HepG2 (cell line): ENCODE data around the gene PRKN. TPM values are rescaled to one million over a fixed set of nuclear protein-coding genes. Genes with fewer than 3 reads are reported as not detected.

ENCODE experiments used
- ATAC-seq: fragments of 200-7000 bp; cut with Tn5 transposase; 3 replicates; pipeline ENCODE4 v1.9.1; 2020; ENCODE audit warnings: mild to moderate bottlenecking, moderate library complexity
- BruUV-seq: library from RNA; stranded (reverse); fragments of 400-500 nt; replicated peaks from 2 replicates; lab custom pipeline; 2021; lab: Mats Ljungman, UMichigan
- CTCF ChIA-PET: fragments of 300-600 bp; formaldehyde crosslinking; extraction: SDS; loops from one replicate; lab custom pipeline; 2021; ENCODE audit warnings: low total read pairs, inconsistent platforms, low intra/inter-chr PET ratio; lab: Yijun Ruan, JAX
- POLR2A ChIA-PET: fragments of 350-600 bp; sonication (Branson Sonifier 250); formaldehyde crosslinking; loops from one replicate; lab custom pipeline; 2020; ENCODE audit warnings: antibody characterized with exemption, inconsistent platforms; lab: Yijun Ruan, JAX
- DNase-seq: peaks from one replicate; pipeline ENCODE4 v3.0.0-alpha.2; 2015; ENCODE audit warnings: low spot score
- FAIRE-seq: peaks from 3 replicates; lab custom pipeline; 2011; peaks lifted over from hg19 to GRCh38; lab: Jason Lieb, UNC
- H2AFZ ChIP-seq: one replicate; pipeline ENCODE4 v1.6.1; 2011; ENCODE audit warnings: low read length, inconsistent platforms
- H3K27ac ChIP-seq: fragments of 300-600 bp; 3 replicates; pipeline ENCODE4 v1.8.0; 2011; ENCODE audit warnings: mixed run types, mild to moderate bottlenecking, mixed read lengths, low read length, inconsistent platforms; ENCODE audit not compliant: insufficient read depth; ENCODE audit errors: extremely low read length
- H3K27me3 ChIP-seq, 2 experiments: fragments of 200-600 bp in 1 of 2; 2 replicates in 1 of 2; 3 replicates in 1 of 2; pipeline versions ENCODE4 v1.6.0 to v1.8.0; 2011; ENCODE audit warnings: low read length in 2 of 2, mild to moderate bottlenecking in 2 of 2, moderate library complexity in 2 of 2, inconsistent platforms in 1 of 2; ENCODE audit not compliant: insufficient read depth in 2 of 2, control insufficient read depth in 1 of 2
- H3K36me3 ChIP-seq, 2 experiments: fragments of 200-600 bp in 1 of 2; replicated peaks in 1 of 2; 2 replicates in 1 of 2; 3 replicates in 1 of 2; pipeline versions ENCODE4 v1.5.1 to v1.8.0; 2011; ENCODE audit warnings: low read length in 2 of 2, inconsistent platforms in 1 of 2; ENCODE audit not compliant: insufficient read depth in 2 of 2, control insufficient read depth in 1 of 2
- H3K4me1 ChIP-seq: 2 replicates; pipeline ENCODE4 v1.5.1; 2012; ENCODE audit warnings: low read length, inconsistent platforms; ENCODE audit not compliant: insufficient read depth
- H3K4me2 ChIP-seq: 2 replicates; pipeline ENCODE4 v1.6.0; 2011; ENCODE audit warnings: low read depth, low read length, inconsistent platforms
- H3K4me3 ChIP-seq, 3 experiments: fragments of 200-600 bp in 1 of 3; sonication (generic), shearing (Covaris generic) in 1 of 3; replicated peaks in 1 of 3; 2 replicates each; pipeline ENCODE4 v1.5.1; 2011 to 2016; ENCODE audit warnings: low read length in 3 of 3, inconsistent platforms in 2 of 3, low read depth in 2 of 3, mild to moderate bottlenecking in 2 of 3, control low read depth in 1 of 3, mixed read lengths in 1 of 3; ENCODE audit not compliant: insufficient read depth in 1 of 3
- H3K79me2 ChIP-seq: one replicate; pipeline ENCODE4 v1.6.1; 2011; ENCODE audit warnings: low read length, inconsistent platforms; ENCODE audit not compliant: insufficient read depth
- H3K9ac ChIP-seq: 2 replicates; pipeline ENCODE4 v1.6.0; 2011; ENCODE audit warnings: mild to moderate bottlenecking, low read depth, low read length, inconsistent platforms; ENCODE audit not compliant: insufficient read depth
- H3K9me3 ChIP-seq: 2 replicates; pipeline ENCODE4 v1.5.1; 2012; ENCODE audit warnings: mild to moderate bottlenecking, low read length
- H4K20me1 ChIP-seq: 2 replicates; pipeline ENCODE4 v1.6.0; 2011; ENCODE audit warnings: inconsistent platforms, mild to moderate bottlenecking, low read length, moderate library complexity; ENCODE audit not compliant: insufficient read depth
- CENPBD1 ChIP-seq: sonication (generic); formaldehyde crosslinking; IDR thresholded peaks from 2 replicates; pipeline ENCODE4 v1.8.0; 2022; ENCODE audit warnings: missing genetic modification reagents, low read depth, mild to moderate bottlenecking, borderline replicate concordance
- HNF4A ChIP-seq: sonication (generic); formaldehyde crosslinking; IDR thresholded peaks from 2 replicates; pipeline ENCODE4 v1.4.0; 2020; ENCODE audit warnings: missing genetic modification reagents
- KDM1A ChIP-seq: IDR thresholded peaks from 2 replicates; pipeline ENCODE4 v1.6.1; 2016; ENCODE audit warnings: missing compliant biosample characterization
- TOPORS ChIP-seq: sonication (generic); formaldehyde crosslinking; IDR thresholded peaks from 2 replicates; pipeline ENCODE4 v1.8.0; 2023; ENCODE audit warnings: mild to moderate bottlenecking, missing genetic modification reagents
- ZNF329 ChIP-seq: sonication (generic); formaldehyde crosslinking; IDR thresholded peaks from 2 replicates; pipeline ENCODE4 v1.9.0; 2021; ENCODE audit warnings: low read depth, mild to moderate bottlenecking, missing genetic modification reagents
- ZNF382 ChIP-seq: sonication (generic); formaldehyde crosslinking; IDR thresholded peaks from 2 replicates; pipeline ENCODE4 v1.5.0; 2020; ENCODE audit warnings: missing genetic modification reagents, mild to moderate bottlenecking, borderline replicate concordance
- ZNF850 ChIP-seq: sonication (generic); formaldehyde crosslinking; conservative IDR thresholded peaks from 2 replicates; pipeline ENCODE4 v1.9.0; 2021; ENCODE audit warnings: mild to moderate bottlenecking, missing genetic modification reagents
- WGBS: methylation state at CpG from one replicate; pipeline ENCODE4 v1.1.6; 2017; ENCODE audit warnings: low lambda C conversion rate; 5-methylcytosine and 5-hydroxymethylcytosine counted together
- in situ Hi-C: cut with HindIII; loops from 2 replicates; pipeline ENCODE4 v1.10.0; 2017; ENCODE audit warnings: low pct_unique_long_range_greater_than_20kb; ENCODE audit not compliant: extremely low pct_ligation_motif_present
- intact Hi-C: fragments of 100-400 bp; cut with micrococcal nuclease; formaldehyde crosslinking; loops from one replicate; pipeline ENCODE4 v1.10.0; 2022; ENCODE audit not compliant: unreplicated experiment
- polyA plus RNA-seq, 8 experiments: library from polyadenylated mRNA; depleted of rRNA in 3 of 8; stranded (reverse) in 7 of 8; unstranded in 1 of 8; fragments of >200 nt; fragmentation: Illumina TruSeq in 4 of 8; extraction: Trizol in 4 of 8; gene quantifications; 2 replicates each; pipeline versions ENCODE4 v1.2.1 to v1.2.3, GENCODE V29; 2011 to 2016; ENCODE audit warnings: low read depth in 4 of 8, missing spikeins in 1 of 8, mixed read lengths in 1 of 8; ENCODE audit not compliant: insufficient read depth in 1 of 8
- total RNA-seq, 5 experiments: library from RNA; depleted of rRNA; stranded (reverse); fragments of >200 nt; fragmentation: Illumina TruSeq; extraction: Trizol; gene quantifications; 2 replicates each; pipeline ENCODE4 v1.2.3, GENCODE V29; 2016; ENCODE audit warnings: low read depth in 1 of 5
- TF ChIP-seq, protein P1 (sequence below): sonication (generic); formaldehyde crosslinking; IDR thresholded peaks from 2 replicates; pipeline ENCODE4 v1.4.0; 2020; ENCODE audit warnings: missing genetic modification reagents

PRKN gene
- total and polyA plus RNA-seq, 2 of the 13 experiments (the other 11 are each of a cell fraction or from before 2014, with no cell fraction given), result 0.31 to 0.44 TPM

DNA sequence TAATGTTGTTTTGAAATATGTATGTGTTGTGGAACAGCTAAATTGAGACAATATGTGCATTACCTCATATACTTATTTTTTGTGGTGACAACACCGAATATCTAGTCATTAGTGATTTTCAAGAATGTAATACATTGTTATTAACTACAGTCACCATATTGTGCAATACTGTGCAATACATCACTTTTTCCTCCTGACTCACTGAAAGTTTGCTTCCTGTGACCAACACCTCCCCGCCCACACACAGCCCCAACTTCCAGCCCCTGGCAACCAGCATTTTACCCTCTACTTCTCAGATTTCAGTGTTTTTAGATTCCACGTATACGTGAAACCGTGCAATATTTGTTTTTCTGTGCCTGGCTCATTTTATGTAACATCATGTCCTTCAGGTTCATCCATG lies 627.9 kb downstream of the PRKN start (continued):
- no peak for TF ChIP-seq ZNF382 (CRISPR knock-in tag)
- TF ChIP-seq TOPORS, result no peak

DNA sequence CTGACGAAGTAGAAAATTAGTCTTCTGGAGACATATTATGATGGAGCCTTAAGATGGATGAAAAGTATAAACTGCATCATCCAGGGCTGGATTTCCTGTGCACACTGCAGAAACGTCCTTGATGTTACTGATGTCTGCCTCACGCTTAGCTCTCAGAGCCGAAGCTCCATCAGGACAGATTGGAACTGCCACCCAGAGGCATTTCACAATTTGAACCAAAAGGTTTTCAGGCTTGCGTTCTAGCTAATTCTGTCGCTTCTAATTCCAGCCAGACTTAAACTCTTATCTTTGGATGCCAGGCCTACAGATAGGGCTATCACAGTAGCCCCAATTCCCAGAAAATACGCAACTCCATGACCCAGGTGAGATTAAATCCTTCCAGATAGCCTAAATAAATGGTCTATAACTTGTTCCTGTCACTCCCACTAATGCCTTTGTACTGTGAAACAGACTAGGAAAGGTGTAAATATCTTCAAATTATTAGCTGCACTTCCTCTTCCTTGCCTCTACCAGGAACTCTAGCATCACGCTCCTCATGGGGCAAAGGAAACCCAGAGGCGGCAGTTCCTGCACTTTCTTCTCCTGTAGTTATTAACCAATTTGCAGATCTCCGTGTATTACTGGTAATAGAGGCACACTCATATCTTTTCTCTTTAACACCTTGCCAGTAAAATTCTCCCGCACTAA lies 634.6 kb downstream of the PRKN start:
- in situ Hi-C loops (no loop called here), intact Hi-C loops (no loop called here)
- Histone ChIP-seq H3K9me3 (no peaks in the 10 kb centered on the region), H3K4me3 (no peak overlapping the region), H3K27ac (no peak overlapping the region), H3K36me3 (no peaks in the 10 kb centered on the region), H3K4me1 (no peaks in the 10 kb centered on the region)
- WGBS, result 41% methylated on average over 11 of the region's 11 CpGs
- POLR2A ChIA-PET, result no interaction called here
- DNase-seq (no peak), ATAC-seq (no peak), FAIRE-seq (no peak)
- no peak for TF ChIP-seq ZNF329
- TF ChIP-seq, all 625 proteins: peak for 0
- Histone ChIP-seq H3K79me2 (no peaks in the 10 kb centered on the region), H3K4me2 (no peak overlapping the region), H4K20me1 (no peaks in the 10 kb centered on the region), H3K27me3 (no peaks in the 10 kb centered on the region), H2AFZ (no peak overlapping the region), H3K9ac (no peak overlapping the region)
- CTCF ChIA-PET, result no interaction called here
- no TSS peak for BruUV-seq

DNA sequence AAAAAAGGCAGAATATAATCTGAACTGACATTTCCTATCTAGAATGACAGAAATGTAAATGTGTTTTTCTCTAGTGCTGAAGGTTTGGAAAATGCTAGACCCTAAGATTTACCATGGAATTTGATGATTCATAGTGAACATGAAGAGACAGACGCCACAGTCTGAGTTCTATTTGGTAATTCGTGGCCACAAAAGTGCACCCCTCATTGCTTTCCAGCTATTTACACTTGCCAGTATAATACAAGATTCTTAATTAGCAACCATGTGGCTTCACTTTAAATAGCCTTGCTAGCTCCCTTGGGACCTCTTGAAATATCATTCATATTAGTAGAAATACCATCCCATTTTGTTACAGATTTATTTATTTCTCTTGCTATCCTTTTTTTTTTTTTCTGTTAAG lies 636.8 kb downstream of the PRKN start:
- no peak overlapping the region for H3K4me3 ChIP-seq
- H3K27me3 ChIP-seq, result no peaks in the 10 kb centered on the region
- no TSS peak for BruUV-seq
- no peaks in the 10 kb centered on the region for H3K9me3 ChIP-seq
- no peaks in the 10 kb centered on the region for H3K36me3 ChIP-seq
- no peak overlapping the region for H3K9ac ChIP-seq
- intact Hi-C loops (no loop called here), in situ Hi-C loops (no loop called here)
- POLR2A ChIA-PET, result no interaction called here
- TF ChIP-seq KDM1A (CRISPR knock-in tag), result no peak
- TF ChIP-seq, protein P1, sequence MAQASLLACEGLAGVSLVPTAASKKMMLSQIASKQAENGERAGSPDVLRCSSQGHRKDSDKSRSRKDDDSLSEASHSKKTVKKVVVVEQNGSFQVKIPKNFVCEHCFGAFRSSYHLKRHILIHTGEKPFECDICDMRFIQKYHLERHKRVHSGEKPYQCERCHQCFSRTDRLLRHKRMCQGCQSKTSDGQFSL (CRISPR knock-in tag), result no peak
- TF ChIP-seq CENPBD1, result no peak
- TF ChIP-seq ZNF850 (CRISPR knock-in tag), result no peak
- TF ChIP-seq HNF4A (CRISPR knock-in tag), result no peak
- no peaks in the 10 kb centered on the region for H3K79me2 ChIP-seq
- WGBS, result 5% methylated on average over 2 of the region's 2 CpGs
- no peak overlapping the region for H3K4me2 ChIP-seq
- no peaks in the 10 kb centered on the region for H3K4me1 ChIP-seq
- H2AFZ ChIP-seq, result no peak overlapping the region
- no peak overlapping the region for H3K27ac ChIP-seq
- FAIRE-seq (no peak), DNase-seq (no peak), ATAC-seq (no peak)
- CTCF ChIA-PET, result no interaction called here
- no peaks in the 10 kb centered on the region for H4K20me1 ChIP-seq
